Stomach smooth muscle (tissue), 2 donors: ENCODE data around the gene GPR137B.

ENCODE experiments used
- H3K27ac ChIP-seq: one replicate; pipeline ENCODE4 v1.7.0; 2013; ENCODE audit warnings: mild to moderate bottlenecking, low read length, inconsistent platforms
- H3K27me3 ChIP-seq, 2 donors: one replicate each; pipeline ENCODE4 v1.7.0; 2013; ENCODE audit warnings: low read length in 2 of 2; ENCODE audit not compliant: insufficient read depth in 2 of 2, control insufficient read depth in 1 of 2
- H3K36me3 ChIP-seq, 2 donors: one replicate each; pipeline ENCODE4 v1.7.0; 2013; ENCODE audit warnings: low read length in 2 of 2; ENCODE audit not compliant: control insufficient read depth in 2 of 2, insufficient read depth in 2 of 2
- H3K4me1 ChIP-seq: one replicate; pipeline ENCODE4 v1.7.0; 2013; ENCODE audit warnings: low read length; ENCODE audit not compliant: control insufficient read depth, insufficient read depth
- H3K4me3 ChIP-seq, 2 donors: one replicate each; pipeline ENCODE4 v1.7.0; 2013; ENCODE audit warnings: low read length in 2 of 2
- H3K9ac ChIP-seq, 2 donors: one replicate each; pipeline ENCODE4 v1.7.0; 2013; ENCODE audit warnings: low read length in 2 of 2, mild to moderate bottlenecking in 1 of 2
- H3K9me3 ChIP-seq, 2 donors: one replicate each; pipeline ENCODE4 v1.7.0; 2013; ENCODE audit warnings: low read length in 2 of 2; ENCODE audit not compliant: control insufficient read depth in 2 of 2
- donor health status: healthy.
- donor health status: Pancreatic carcinoma.

The GPR137B gene

DNA sequence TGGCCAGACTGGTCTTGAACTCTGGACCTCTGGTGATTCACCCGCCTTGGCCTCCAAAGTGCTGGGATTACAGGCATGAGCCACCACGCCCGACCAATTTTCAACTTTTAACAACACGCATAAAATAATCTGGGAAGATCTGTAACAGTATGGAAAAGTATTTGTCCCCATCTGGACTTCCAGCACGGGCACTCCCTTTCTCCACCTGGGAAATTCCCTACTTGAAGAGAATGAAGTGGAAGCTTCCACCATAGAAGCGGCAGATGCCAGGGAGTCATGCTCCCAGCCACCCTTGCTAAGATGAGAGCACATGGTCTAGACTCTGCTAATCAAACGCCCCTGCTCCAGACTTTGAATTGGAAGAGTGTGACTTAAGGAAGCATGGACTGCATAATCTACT, 9.0 kb upstream of the GPR137B start:
- Histone ChIP-seq H3K4me3 (no peak overlapping the region), H3K27ac (no peak overlapping the region), H3K9me3 (no peaks in the 10 kb centered on the region), H3K4me1 (no peaks in the 10 kb centered on the region), H3K9ac (no peak overlapping the region), H3K36me3 (no peaks in the 10 kb centered on the region), H3K27me3 (peaks cover 7 to 9% of the 10 kb centered on the region in 2 donors)

DNA sequence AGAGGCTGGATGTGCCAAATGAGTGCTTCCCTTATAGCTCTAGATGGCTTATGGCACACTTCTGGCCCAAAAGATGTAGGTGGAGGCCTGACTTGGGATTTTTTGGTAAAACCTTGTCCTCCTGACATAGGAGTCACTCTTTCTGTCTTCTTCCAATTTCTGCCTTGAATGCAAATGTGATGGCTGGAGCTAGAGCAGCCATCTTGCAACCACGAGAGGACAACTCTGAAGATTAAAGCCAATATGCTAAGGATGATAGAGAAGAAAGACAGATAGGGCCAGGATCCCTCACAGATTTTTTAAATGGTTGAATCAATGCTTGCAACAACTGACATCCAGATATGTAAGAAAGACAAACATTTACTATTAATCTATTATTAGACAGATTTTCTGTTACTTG, 8.5 kb upstream of the GPR137B start:
- H3K4me3 ChIP-seq = no peak overlapping the region
- H3K27me3 ChIP-seq = peaks cover 7 to 9% of the 10 kb centered on the region in 2 donors
- H3K9me3 ChIP-seq = no peaks in the 10 kb centered on the region
- H3K36me3 ChIP-seq = no peaks in the 10 kb centered on the region
- no peak overlapping the region for H3K9ac ChIP-seq
- no peak overlapping the region for H3K27ac ChIP-seq
- H3K4me1 ChIP-seq = no peaks in the 10 kb centered on the region

DNA sequence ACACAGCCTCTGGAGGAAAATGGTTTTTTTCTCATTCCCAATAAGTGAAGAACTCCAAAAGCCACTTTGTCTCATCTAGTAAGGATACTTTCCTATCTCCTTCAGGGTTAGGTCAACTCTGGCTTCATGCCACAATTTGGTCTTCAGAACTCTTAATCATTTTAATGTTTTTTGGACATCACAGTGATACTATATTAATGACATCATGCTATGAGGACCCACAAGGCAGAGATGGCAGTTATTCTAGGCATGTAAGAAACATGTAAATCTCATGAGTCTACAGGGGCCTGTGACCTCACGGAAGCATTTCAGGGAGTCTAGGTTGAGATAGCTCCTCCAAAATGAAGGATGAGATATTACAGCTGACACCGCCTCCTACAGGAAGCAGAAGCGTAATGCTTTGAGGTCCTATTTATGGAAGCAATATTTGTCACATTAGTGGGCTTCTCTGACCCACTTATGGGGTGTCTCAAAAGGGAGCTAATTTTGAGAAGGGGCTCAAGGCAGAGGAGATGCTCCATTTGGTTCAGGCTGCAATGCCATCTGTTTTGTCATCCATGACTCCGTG, 5.0 kb upstream of the GPR137B start:
- Histone ChIP-seq H3K9me3 (no peaks in the 10 kb centered on the region), H3K27me3 (peaks cover 7 to 9% of the 10 kb centered on the region in 2 donors), H3K27ac (no peak overlapping the region), H3K9ac (no peak overlapping the region), H3K4me3 (no peak overlapping the region), H3K36me3 (no peaks in the 10 kb centered on the region), H3K4me1 (peaks cover 3% of the 10 kb centered on the region)

DNA sequence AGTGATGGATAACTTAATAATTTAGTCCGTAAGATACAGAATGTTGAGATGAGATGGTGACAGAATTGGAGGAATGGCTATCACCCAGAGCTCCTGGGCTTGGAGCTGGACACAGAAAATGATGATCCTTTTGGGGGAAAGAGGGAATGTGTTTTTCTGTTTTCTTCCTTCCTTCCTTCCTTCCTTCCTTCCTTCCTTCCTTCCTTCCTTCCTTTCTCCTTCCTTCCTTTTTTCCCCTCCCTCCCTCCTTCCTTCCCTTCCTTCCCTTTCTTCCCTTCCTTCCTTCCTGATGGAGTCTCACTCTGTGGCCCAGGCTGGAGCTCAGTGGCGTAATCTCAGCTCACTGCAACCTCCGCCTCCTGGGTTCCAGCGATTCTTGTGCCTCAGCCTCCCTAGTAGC, 2.8 kb upstream of the GPR137B start:
- Histone ChIP-seq H3K36me3 (no peaks in the 10 kb centered on the region), H3K4me3 (no peak overlapping the region), H3K9me3 (no peaks in the 10 kb centered on the region), H3K27me3 (peaks cover 3 to 9% of the 10 kb centered on the region in 2 donors), H3K27ac (no peak overlapping the region), H3K9ac (no peak overlapping the region), H3K4me1 (peaks cover 17% of the 10 kb centered on the region)

DNA sequence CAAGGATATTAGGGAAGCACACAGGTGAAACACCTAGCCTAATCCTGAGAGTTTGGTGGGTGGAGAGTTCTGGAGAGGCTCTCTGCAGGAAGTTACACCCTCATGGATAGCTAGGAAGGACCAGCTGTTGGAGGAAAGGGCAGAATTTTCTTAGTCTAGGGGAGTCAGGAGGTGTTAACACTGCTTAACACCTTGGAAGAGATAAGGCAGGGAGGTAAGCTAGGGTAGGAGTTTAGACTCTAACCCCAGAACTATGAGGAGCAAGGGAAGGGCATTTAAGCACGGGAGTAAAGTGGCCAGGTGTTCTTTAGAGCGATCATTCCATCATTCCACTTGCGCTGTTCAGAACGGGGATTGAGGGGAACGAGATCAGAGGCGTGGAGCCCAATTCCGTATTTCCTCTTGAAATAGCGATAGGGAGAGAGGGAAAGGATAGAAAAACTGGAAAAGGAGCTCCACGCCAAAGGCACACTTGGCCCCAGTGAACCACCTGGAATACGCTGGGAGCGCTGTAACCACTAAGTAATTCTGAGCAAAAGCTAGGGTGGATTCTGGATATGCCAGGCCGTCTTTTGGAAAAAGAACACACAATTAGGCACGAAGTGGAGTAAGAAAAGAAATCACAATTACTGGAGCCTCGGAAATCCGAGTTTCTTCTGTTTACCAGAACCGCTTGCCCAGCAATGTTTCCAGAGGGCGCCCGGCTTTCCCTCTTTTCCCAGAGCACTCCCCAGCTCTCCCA, 1.5 kb upstream of the GPR137B start:
- Histone ChIP-seq H3K9me3 (no peaks in the 10 kb centered on the region), H3K9ac (no peak overlapping the region), H3K4me3 (peak overlapping the region; percentile 66 to 90), H3K27me3 (peaks cover 0 to 5% of the 10 kb centered on the region in 2 donors), H3K36me3 (no peaks in the 10 kb centered on the region), H3K27ac (no peak overlapping the region), H3K4me1 (peaks cover 21% of the 10 kb centered on the region)

DNA sequence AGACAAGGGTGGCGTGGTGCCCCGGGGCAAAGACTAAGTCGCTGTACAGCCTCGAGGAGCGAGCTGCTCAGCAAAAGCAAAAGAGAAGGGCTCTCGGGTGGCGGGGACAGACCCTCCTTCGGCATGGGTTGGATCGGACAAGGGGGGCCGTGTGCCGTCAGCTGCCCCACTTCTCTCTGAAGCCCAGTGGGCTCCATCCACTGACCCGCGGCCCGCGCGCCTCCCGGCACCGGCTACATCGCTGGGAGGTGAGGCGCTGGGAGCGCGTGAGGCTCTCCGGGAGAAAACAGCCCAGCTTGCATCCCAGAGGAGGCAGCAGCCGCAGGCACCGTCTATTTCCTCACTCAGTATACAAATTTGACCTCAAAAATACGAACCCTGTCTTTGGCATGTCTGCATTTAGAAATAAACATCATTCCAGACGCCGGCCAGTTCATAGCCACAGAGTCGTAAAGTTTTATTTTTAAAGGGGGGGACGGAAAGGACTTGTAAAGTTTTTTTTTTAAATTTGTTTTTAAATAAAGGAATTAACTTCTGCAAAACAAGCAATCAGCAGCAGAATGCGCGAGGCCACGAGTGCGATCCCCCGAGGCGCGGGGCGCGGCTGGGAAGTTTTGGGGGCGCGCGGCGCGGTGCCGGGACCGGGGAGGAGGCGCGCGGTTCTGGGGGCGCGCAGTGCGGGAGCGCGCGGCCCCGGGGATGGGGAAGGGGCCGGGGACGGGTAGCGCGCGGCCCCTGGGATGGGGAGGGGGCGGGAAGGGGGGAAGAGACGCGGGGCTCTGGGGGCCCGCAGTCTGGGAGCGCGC, 689 bp upstream of the GPR137B start:
- Histone ChIP-seq H3K27me3 (peaks cover 0 to 2% of the 10 kb centered on the region in 2 donors), H3K4me3 (peak overlapping the region; percentile 66 to 90), H3K9me3 (no peaks in the 10 kb centered on the region), H3K4me1 (peaks cover 21% of the 10 kb centered on the region), H3K36me3 (no peaks in the 10 kb centered on the region), H3K27ac (no peak overlapping the region), H3K9ac (no peak overlapping the region)

DNA sequence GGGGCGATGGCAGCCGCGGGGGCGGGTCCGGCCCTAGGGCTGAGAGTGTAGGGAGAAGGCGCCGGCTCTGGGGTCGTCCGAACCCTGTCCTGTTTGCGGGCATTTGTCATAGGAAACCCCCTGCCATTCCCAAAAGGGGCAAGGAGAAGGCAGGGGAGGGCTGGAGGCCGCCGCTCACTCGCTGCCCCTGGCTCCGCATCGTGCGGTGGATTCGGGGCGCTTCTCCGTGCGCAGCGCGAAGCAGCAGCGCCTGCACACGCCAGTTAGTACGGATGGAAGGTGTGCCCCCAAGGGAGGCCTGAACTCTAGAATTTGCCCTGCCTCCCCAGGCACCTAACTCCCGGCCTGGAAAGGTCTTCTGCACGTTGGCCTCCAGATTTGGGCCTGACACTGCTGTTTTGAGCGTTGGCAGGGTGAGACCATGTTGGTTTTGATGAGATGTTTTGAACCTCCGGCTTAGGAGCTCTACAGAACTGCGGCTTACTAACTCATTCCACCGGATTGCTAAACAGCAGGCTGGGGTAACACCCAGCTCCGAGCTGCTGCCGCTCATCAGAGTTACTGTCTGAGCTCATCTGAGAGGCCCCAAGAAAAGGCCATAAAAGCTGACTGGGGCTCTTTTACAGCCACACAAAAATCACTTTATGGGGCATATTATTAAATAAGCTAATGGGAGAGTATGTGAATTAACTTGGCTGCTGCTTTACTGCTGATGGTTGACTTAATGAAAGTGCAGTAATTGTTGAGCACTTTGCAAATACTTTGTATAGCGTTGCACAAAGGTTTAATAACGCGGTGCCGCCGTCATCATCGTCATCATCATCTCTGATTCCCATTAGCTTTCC, 987 bp downstream of the GPR137B start:
- Histone ChIP-seq H3K27ac (no peak overlapping the region), H3K4me3 (peak overlapping the region; percentile 90 to 91), H3K27me3 (no peaks in the 10 kb centered on the region), H3K36me3 (no peaks in the 10 kb centered on the region), H3K9me3 (no peaks in the 10 kb centered on the region), H3K9ac (peak overlapping the region; percentile 59 to 71), H3K4me1 (peaks cover 21% of the 10 kb centered on the region)

DNA sequence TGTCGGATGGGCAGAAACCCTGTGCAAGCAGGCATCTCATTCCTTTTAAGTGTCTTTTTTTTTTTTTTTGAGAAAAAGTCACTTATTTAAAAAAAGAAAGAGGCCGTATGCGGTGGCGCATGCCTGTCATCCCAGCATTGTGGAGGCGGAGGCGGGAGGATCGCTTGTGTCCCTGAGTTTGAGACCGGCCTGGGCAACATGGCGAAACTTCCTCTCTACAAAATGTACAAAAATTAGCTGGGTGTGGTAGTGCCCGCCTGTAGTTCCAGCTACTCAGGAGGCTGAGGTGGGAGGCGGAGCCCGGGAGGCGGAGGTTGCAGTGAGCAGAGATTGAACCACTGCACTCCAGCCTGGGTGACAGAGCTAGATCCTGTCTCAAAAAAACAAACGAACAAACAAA, 1.7 kb downstream of the GPR137B start:
- Histone ChIP-seq H3K4me1 (peaks cover 23% of the 10 kb centered on the region), H3K4me3 (peak overlapping the region in 1 of 2 donors; percentile 90)

DNA sequence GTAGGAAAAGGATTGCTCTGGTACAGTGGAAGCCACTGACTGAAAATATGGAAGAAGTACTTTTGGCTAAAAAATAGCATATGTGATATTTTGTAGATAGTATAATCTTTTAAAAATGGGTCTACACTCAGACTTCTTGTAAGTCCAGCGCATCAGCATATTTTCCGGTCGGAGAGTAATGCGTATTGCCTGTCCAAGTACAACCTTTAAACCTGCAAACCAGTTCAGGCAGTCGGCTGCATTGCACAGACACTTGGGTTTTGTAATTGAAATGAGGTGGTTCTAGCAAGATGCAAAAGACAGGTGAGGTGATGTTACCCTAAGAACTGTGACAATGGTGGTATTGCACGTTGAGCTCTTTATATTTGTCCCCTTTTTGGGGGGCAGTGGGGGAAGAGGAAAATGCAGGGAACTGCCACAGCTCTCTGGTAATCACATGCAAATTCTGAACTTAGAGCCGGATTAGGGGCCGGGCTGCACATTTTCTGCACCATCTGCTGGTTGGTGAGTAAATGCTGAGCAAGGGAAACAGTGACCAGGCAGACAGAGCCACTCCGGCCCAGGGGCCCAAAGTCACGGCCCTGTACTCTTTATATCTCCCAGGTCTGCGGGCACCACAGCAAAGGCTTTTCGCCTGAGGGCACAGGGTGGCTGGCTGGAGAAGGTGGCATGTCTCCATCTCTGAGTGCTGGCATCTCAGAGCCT, 2.3 kb downstream of the GPR137B start:
- no peaks in the 10 kb centered on the region for H3K36me3 ChIP-seq
- H3K9ac ChIP-seq = no peak overlapping the region
- peaks cover 23% of the 10 kb centered on the region for H3K4me1 ChIP-seq
- no peaks in the 10 kb centered on the region for H3K27me3 ChIP-seq
- no peak overlapping the region for H3K27ac ChIP-seq
- no peak overlapping the region for H3K4me3 ChIP-seq
- H3K9me3 ChIP-seq = no peaks in the 10 kb centered on the region

More for the DNA sequence above, 1.7 kb downstream of the GPR137B start:
- H3K9me3 ChIP-seq = no peaks in the 10 kb centered on the region
- no peaks in the 10 kb centered on the region for H3K36me3 ChIP-seq
- no peaks in the 10 kb centered on the region for H3K27me3 ChIP-seq
- no peak overlapping the region for H3K9ac ChIP-seq
- no peak overlapping the region for H3K27ac ChIP-seq

DNA sequence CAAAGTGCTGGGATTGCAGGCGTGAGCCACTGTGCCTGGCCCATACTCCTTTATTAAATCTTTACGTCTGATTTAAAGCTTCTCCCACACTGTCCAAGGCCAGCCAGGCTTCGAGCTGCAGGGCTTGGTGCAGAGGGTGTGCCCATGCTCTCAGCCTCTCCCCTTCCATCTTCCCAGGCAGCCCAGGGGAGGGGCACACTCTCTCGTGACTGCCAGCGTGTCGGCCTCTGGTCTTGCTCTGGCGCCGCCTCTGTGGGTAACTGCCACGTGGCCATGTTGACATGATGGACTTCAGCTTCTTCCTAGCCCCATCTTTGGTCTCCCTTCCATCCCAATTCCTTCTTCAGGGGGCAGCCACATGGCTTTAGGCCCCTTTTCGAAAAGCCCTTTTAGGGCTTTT, 4.7 kb downstream of the GPR137B start:
- Histone ChIP-seq H3K4me3 (no peak overlapping the region), H3K27ac (no peak overlapping the region), H3K36me3 (no peaks in the 10 kb centered on the region), H3K9me3 (no peaks in the 10 kb centered on the region), H3K9ac (no peak overlapping the region), H3K27me3 (no peaks in the 10 kb centered on the region), H3K4me1 (peaks cover 23% of the 10 kb centered on the region)
